Measurements from ENCODE around the gene ANKS1A.

DNA sequence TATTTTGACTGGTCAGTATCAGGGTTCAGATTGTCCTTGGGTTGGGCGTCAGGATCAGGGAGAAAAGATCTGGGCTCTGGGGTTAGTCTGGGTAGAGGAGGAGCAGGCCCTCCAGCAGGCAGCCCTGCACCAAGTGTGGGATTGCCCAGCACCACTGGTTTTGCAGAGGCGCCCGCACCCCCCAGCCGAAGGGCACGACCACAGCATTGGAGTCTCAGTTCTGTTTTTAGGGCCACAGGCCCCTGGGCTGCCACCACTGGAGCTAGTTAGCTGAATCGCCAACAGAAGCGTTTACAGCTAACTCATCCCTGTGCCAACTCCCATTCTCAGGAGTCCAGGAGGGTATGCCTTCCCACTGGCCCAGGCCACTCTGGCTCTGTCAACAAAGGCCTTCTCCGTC is 167.9 kb downstream of the ANKS1A start:
- TF ChIP-seq, protein P1, sequence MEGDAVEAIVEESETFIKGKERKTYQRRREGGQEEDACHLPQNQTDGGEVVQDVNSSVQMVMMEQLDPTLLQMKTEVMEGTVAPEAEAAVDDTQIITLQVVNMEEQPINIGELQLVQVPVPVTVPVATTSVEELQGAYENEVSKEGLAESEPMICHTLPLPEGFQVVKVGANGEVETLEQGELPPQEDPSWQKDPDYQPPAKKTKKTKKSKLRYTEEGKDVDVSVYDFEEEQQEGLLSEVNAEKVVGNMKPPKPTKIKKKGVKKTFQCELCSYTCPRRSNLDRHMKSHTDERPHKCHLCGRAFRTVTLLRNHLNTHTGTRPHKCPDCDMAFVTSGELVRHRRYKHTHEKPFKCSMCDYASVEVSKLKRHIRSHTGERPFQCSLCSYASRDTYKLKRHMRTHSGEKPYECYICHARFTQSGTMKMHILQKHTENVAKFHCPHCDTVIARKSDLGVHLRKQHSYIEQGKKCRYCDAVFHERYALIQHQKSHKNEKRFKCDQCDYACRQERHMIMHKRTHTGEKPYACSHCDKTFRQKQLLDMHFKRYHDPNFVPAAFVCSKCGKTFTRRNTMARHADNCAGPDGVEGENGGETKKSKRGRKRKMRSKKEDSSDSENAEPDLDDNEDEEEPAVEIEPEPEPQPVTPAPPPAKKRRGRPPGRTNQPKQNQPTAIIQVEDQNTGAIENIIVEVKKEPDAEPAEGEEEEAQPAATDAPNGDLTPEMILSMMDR (IDR thresholded peaks at IDR 0.05) = no peak
- no peak for TF ChIP-seq POLR2A (IDR thresholded peaks at IDR 0.05)
